NT2/D1 (cell line): ENCODE data around the gene DAD1.

Source experiments
- SUZ12 ChIP-seq: IDR thresholded peaks from 2 replicates; pipeline ENCODE4 v1.6.1; 2011; ENCODE audit not compliant: insufficient read length, insufficient read depth; ENCODE audit errors: extremely low read depth
- YY1 ChIP-seq: IDR thresholded peaks from 2 replicates; pipeline ENCODE4 v1.6.1; 2011; ENCODE audit not compliant: insufficient read length, insufficient read depth
- ZNF274 ChIP-seq: IDR thresholded peaks from 2 replicates; pipeline ENCODE4 v1.6.1; 2011; ENCODE audit warnings: mild to moderate bottlenecking, low read depth, low read length

DNA sequence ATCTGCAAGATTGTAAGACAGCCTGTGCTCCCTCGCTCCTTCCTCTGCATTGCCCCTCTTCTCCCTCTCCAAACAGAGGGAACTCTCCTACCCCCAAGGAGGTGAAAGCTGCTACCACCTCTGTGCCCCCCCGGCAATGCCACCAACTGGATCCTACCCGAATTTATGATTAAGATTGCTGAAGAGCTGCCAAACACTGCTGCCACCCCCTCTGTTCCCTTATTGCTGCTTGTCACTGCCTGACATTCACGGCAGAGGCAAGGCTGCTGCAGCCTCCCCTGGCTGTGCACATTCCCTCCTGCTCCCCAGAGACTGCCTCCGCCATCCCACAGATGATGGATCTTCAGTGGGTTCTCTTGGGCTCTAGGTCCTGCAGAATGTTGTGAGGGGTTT is 37.4 kb downstream of the DAD1 start:
- TF ChIP-seq YY1 = no peak
- no peak for TF ChIP-seq ZNF274
- TF ChIP-seq SUZ12 = no peak
